GM21576 (cell line): ENCODE data around the gene FHOD1.

ENCODE experiments used
- ATAC-seq: cut with Tn5 transposase; IDR thresholded peaks from one replicate; pipeline ENCODE4 v1.9.1; 2021; ENCODE audit warnings: mild to moderate bottlenecking, moderate library complexity; ENCODE audit not compliant: unreplicated experiment

The FHOD1 gene

GRCh38 chr16:67179421-67180080 is 67.7 kb downstream of the FHOD1 start:
- no peak for ATAC-seq
